T-helper 17 cell (primary cell): ENCODE results near the gene MAPK12. TPM values are rescaled to one million over a fixed set of nuclear protein-coding genes. Genes with fewer than 3 reads are reported as not detected.

Experiments used
- ATAC-seq: fragments of 150-1000 bp; cut with Tn5 transposase; 2 replicates; pipeline ENCODE4 v1.10.0; 2021; ENCODE audit warnings: mild to moderate bottlenecking, moderate library complexity
- DNase-seq, 3 donors: peaks; one replicate each; pipeline versions ENCODE4 v3.0.0 to v3.0.0-alpha.2; 2020 to 2021
- H3K9me3 ChIP-seq: one replicate; pipeline ENCODE4 v1.7.0; 2013; ENCODE audit warnings: low read length, mild to moderate bottlenecking; ENCODE audit not compliant: control insufficient read depth, poor library complexity, severe bottlenecking
- H3K27ac Mint-ChIP-seq: one replicate; pipeline ENCODE4 v1.8.0; 2022; ENCODE audit warnings: mild to moderate bottlenecking, moderate library complexity, mixed read lengths
- H3K27me3 Mint-ChIP-seq: one replicate; pipeline ENCODE4 v1.8.0; 2022; ENCODE audit warnings: mixed read lengths
- H3K36me3 Mint-ChIP-seq: one replicate; pipeline ENCODE4 v1.8.0; 2022; ENCODE audit warnings: low read depth, mixed read lengths
- H3K4me1 Mint-ChIP-seq: one replicate; pipeline ENCODE4 v1.8.0; 2022; ENCODE audit warnings: mild to moderate bottlenecking, mixed read lengths
- H3K4me3 Mint-ChIP-seq: one replicate; pipeline ENCODE4 v1.8.0; 2022; ENCODE audit warnings: mild to moderate bottlenecking, moderate library complexity, mixed read lengths
- total RNA-seq, 4 donors: library from RNA in 2 of 4; stranded (reverse) in 2 of 4; gene quantifications; one replicate each; pipeline ENCODE4 v1.2.3 and lab custom pipeline; 2022 to 2026

MAPK12 gene
- total RNA-seq, 2 donors from 2014 or later: 1.7 to 1.9 TPM

- no peak overlapping the region for H3K27ac Mint-ChIP-seq
- no peaks in the 10 kb centered on the region for H3K9me3 ChIP-seq
- no peak overlapping the region for H3K4me3 Mint-ChIP-seq
- no peak for DNase-seq
- no peaks in the 10 kb centered on the region for H3K27me3 Mint-ChIP-seq
- peak; percentile 4 for ATAC-seq
- H3K36me3 Mint-ChIP-seq: peaks cover 4% of the 10 kb centered on the region
- peaks cover 13% of the 10 kb centered on the region for H3K4me1 Mint-ChIP-seq
Measured at GRCh38 chr22:50216684-50217520, 44.6 kb downstream of the MAPK12 start.

GRCh38 chr22:50216055-50216683 is 45.3 kb downstream of the MAPK12 start:
- Mint-ChIP-seq H3K4me1 (peaks cover 13% of the 10 kb centered on the region), H3K4me3 (no peak overlapping the region), H3K27me3 (no peaks in the 10 kb centered on the region), H3K36me3 (peaks cover 4% of the 10 kb centered on the region), H3K27ac (no peak overlapping the region)
- DNase-seq: no peak
- ATAC-seq: no peak
- no peaks in the 10 kb centered on the region for H3K9me3 ChIP-seq

DNA sequence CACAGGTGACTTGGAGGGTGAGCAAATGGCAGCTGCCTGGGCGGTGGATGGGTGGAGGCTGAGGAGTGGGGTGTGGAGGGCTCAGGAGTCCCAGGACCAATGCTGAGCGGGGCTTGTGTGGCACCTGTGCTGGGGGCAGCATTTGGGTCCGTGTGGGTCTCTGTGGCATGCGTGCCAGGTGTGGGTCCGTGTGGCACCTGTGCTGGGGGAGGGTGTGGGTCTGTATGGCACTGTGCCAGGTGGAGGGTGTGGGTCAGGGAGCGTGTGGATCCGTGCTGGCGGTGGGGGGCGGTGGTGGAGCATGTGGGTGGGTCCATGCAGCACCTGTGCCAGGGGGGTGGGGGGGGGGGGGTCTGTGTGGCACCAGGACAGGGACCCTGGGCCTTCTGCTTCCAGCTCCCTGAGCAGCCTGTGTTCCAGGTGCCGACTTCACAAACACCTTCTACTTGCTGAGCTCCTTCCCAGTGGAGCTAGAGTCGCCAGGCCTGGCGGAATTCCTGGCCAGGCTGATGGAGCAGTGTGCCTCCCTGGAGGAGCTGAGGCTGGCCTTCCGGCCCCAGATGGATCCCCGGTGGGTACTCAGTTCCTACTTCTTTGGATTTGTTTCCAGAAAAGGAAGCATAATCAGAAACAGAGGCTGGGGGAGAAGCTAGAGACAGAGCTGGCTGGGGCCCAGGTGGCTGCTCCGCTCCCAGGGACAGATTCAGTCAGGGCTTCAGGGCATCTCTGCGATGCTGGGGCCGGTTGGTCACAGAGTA is 46.0 kb downstream of the MAPK12 start:
- H3K27ac Mint-ChIP-seq: no peak overlapping the region
- H3K4me3 Mint-ChIP-seq: peak overlapping the region; percentile 73
- DNase-seq (no peak), ATAC-seq (peak; percentile 7)
- H3K36me3 Mint-ChIP-seq: peaks cover 4% of the 10 kb centered on the region
- H3K9me3 ChIP-seq: no peaks in the 10 kb centered on the region
- peaks cover 13% of the 10 kb centered on the region for H3K4me1 Mint-ChIP-seq
- H3K27me3 Mint-ChIP-seq: no peaks in the 10 kb centered on the region

GRCh38 chr22:50213263-50213662 is 48.2 kb downstream of the MAPK12 start:
- Mint-ChIP-seq H3K27me3 (no peaks in the 10 kb centered on the region), H3K4me1 (peaks cover 19% of the 10 kb centered on the region), H3K27ac (peak overlapping the region; percentile 69), H3K4me3 (no peak overlapping the region), H3K36me3 (peaks cover 6% of the 10 kb centered on the region)
- no peak for DNase-seq
- no peak for ATAC-seq
- H3K9me3 ChIP-seq: no peaks in the 10 kb centered on the region

DNA sequence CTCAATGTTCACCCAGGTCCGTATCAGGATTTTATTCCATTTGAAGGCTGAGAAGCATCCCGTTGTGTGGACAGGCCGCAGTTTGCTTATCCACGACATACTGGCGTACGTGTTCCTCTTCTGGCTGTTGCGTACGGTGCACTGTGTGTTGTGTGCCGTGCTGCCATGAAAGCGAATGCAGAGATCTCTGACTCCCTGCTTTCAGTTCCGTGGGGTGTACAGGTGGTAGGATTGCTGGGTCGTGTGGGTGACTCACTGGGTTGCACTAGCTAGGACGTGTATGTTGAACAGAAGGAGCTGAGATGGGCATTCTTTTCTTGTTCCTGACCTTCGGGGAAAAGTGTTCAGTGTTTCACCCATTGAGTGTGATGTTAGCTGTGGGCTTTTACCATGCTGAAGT is 50.3 kb downstream of the MAPK12 start:
- peaks cover 6% of the 10 kb centered on the region for H3K36me3 Mint-ChIP-seq

GRCh38 chr22:50210378-50211139 is 50.9 kb downstream of the MAPK12 start:
- Mint-ChIP-seq H3K27me3 (no peaks in the 10 kb centered on the region), H3K4me3 (no peak overlapping the region), H3K27ac (peak overlapping the region; percentile 69), H3K36me3 (peaks cover 6% of the 10 kb centered on the region), H3K4me1 (peaks cover 19% of the 10 kb centered on the region)
- DNase-seq (no peak), ATAC-seq (no peak)
- no peaks in the 10 kb centered on the region for H3K9me3 ChIP-seq

More for the DNA sequence above, 50.3 kb downstream of the MAPK12 start:
- H3K4me1 Mint-ChIP-seq: peaks cover 19% of the 10 kb centered on the region
- no peak for DNase-seq
- no peak for ATAC-seq
- H3K27ac Mint-ChIP-seq: no peak overlapping the region
- no peak overlapping the region for H3K4me3 Mint-ChIP-seq
- no peaks in the 10 kb centered on the region for H3K27me3 Mint-ChIP-seq
- no peaks in the 10 kb centered on the region for H3K9me3 ChIP-seq

DNA sequence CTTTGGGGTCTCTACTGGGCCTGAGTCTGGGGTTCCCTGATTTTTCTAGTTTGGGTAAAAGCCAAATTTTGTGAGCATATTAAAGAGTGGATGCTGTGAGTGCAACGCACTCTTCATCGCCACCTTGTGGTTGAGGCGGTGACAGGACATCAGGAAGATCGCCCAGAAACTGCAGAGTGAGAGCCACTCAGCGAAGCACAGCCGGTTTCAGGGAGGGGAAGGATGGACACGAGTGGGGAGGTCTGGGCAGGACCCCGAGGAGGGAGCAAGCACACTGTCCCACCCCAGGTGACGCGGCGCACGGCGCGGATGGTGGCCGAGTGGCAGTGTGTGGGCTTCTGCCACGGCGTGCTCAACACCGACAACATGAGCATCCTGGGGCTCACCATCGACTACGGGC is 51.6 kb downstream of the MAPK12 start:
- Mint-ChIP-seq H3K4me1 (peaks cover 23% of the 10 kb centered on the region), H3K36me3 (peaks cover 7% of the 10 kb centered on the region)
- ATAC-seq: peak; percentile 81

GRCh38 chr22:50208939-50209892 is 52.3 kb downstream of the MAPK12 start:
- H3K9me3 ChIP-seq: no peaks in the 10 kb centered on the region
- Mint-ChIP-seq H3K4me3 (peak overlapping the region; percentile 64), H3K4me1 (peaks cover 23% of the 10 kb centered on the region), H3K27me3 (no peaks in the 10 kb centered on the region), H3K36me3 (peaks cover 9% of the 10 kb centered on the region), H3K27ac (peak overlapping the region; percentile 69)
- ATAC-seq: peak; percentile 31
- DNase-seq: no peak

More for the DNA sequence above, 51.6 kb downstream of the MAPK12 start:
- H3K27ac Mint-ChIP-seq: peak overlapping the region; percentile 69
- peak; percentile 50 to 69 (median 55) for DNase-seq
- no peaks in the 10 kb centered on the region for H3K27me3 Mint-ChIP-seq
- peak overlapping the region; percentile 64 for H3K4me3 Mint-ChIP-seq
- H3K9me3 ChIP-seq: no peaks in the 10 kb centered on the region

- peak overlapping the region; percentile 43 for H3K27ac Mint-ChIP-seq
- ATAC-seq: no peak
Measured at GRCh38 chr22:50208430-50208938, 53.0 kb downstream of the MAPK12 start.

GRCh38 chr22:50207383-50208140 is 53.9 kb downstream of the MAPK12 start:
- Mint-ChIP-seq H3K4me1 (peaks cover 17% of the 10 kb centered on the region), H3K36me3 (peaks cover 5% of the 10 kb centered on the region), H3K4me3 (no peak overlapping the region), H3K27me3 (no peaks in the 10 kb centered on the region), H3K27ac (no peak overlapping the region)
- no peaks in the 10 kb centered on the region for H3K9me3 ChIP-seq
- ATAC-seq (no peak), DNase-seq (no peak)

More at GRCh38 chr22:50208430-50208938, 53.0 kb downstream of the MAPK12 start:
- H3K4me1 Mint-ChIP-seq: peaks cover 25% of the 10 kb centered on the region
- H3K36me3 Mint-ChIP-seq: peaks cover 9% of the 10 kb centered on the region
- no peak for DNase-seq
- H3K4me3 Mint-ChIP-seq: no peak overlapping the region
- H3K27me3 Mint-ChIP-seq: no peaks in the 10 kb centered on the region
- H3K9me3 ChIP-seq: no peaks in the 10 kb centered on the region

DNA sequence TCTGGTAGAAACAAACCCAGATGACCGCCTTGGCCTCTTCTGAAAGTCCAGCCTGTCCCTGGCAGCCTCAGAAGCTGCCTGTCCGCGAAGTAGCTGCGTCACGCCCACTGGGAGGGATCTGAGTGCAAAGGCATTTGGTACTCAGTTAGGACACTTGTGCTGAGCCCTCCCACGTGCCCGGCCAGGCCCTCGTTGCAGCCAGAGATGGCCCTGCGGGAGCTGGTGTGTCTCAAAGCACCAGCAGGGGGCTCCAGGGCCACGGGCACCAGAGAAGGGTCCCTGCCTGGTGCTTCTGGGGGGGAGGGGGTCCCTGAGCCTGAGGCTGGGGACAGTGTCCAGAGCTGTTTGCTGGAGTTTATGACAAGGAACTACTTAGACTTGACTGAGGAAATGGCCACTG is 54.9 kb downstream of the MAPK12 start:
- peaks cover 5% of the 10 kb centered on the region for H3K36me3 Mint-ChIP-seq
- no peak for DNase-seq
- H3K27ac Mint-ChIP-seq: no peak overlapping the region

More for the DNA sequence above, 54.9 kb downstream of the MAPK12 start:
- ATAC-seq: no peak
- H3K9me3 ChIP-seq: no peaks in the 10 kb centered on the region
- no peak overlapping the region for H3K4me3 Mint-ChIP-seq
- H3K27me3 Mint-ChIP-seq: no peaks in the 10 kb centered on the region
- H3K4me1 Mint-ChIP-seq: peaks cover 22% of the 10 kb centered on the region
